ENCODE results near the gene CPNE7.

GRCh38 chr16:89584768-89585549 lies 9.4 kb downstream of the CPNE7 start:
- no peak for TF ChIP-seq REST (IDR thresholded peaks at IDR 0.05; ENCODE audit: low read depth)
- TF ChIP-seq EP300 (IDR thresholded peaks at IDR 0.05; ENCODE audit: borderline replicate concordance) = no peak
- no peak for TF ChIP-seq RAD21 (IDR thresholded peaks at IDR 0.05; ENCODE audit: low read depth)
- no peak for TF ChIP-seq MAX (IDR thresholded peaks at IDR 0.05)
- no peak for TF ChIP-seq USF1 (IDR thresholded peaks at IDR 0.05)
- no peak for TF ChIP-seq EGR1 (IDR thresholded peaks at IDR 0.05)
- TF ChIP-seq TEAD4 (IDR thresholded peaks at IDR 0.05) = no peak
- TF ChIP-seq CEBPB (IDR thresholded peaks at IDR 0.05) = no peak
- no peak for TF ChIP-seq TCF12 (IDR thresholded peaks at IDR 0.05; ENCODE audit: low read depth)
- no peak for TF ChIP-seq CREB1 (IDR thresholded peaks at IDR 0.05; ENCODE audit: low read depth)

Data from Ishikawa (cell line).